Measurements from ENCODE around the gene GRK5. TPM values are rescaled to one million over a fixed set of nuclear protein-coding genes. Genes with fewer than 3 reads are reported as not detected.

Gene GRK5
- total RNA-seq, 1 donor from 2014 or later, result 20.2 TPM

- no peak for DNase-seq (ENCODE audit: low spot score)
Measured at GRCh38 chr10:119374236-119374635, 166.9 kb downstream of the GRK5 start.

GRCh38 chr10:119375574-119376272, 168.4 kb downstream of the GRK5 start:
- DNase-seq (ENCODE audit: low spot score), result no peak

- no peak for DNase-seq (ENCODE audit: low spot score)
Measured at GRCh38 chr10:119377451-119377957, 170.1 kb downstream of the GRK5 start.

GRCh38 chr10:119377958-119378736, 170.8 kb downstream of the GRK5 start:
- DNase-seq (ENCODE audit: low spot score), result no peak

GRCh38 chr10:119378737-119379067, 171.3 kb downstream of the GRK5 start:
- no peak for DNase-seq (ENCODE audit: low spot score)

GRCh38 chr10:119379466-119380071, 172.2 kb downstream of the GRK5 start:
- no peak for DNase-seq (ENCODE audit: low spot score)

GRCh38 chr10:119383174-119383856, 175.9 kb downstream of the GRK5 start:
- DNase-seq (ENCODE audit: low spot score), result no peak

GRCh38 chr10:119384127-119384526, 176.8 kb downstream of the GRK5 start:
- DNase-seq (ENCODE audit: low spot score), result no peak

- DNase-seq (ENCODE audit: low spot score), result no peak
Measured at GRCh38 chr10:119386666-119387065, 179.3 kb downstream of the GRK5 start.

GRCh38 chr10:119388849-119389345, 181.5 kb downstream of the GRK5 start:
- no peak for DNase-seq (ENCODE audit: low spot score)

GRCh38 chr10:119391440-119392251, 184.3 kb downstream of the GRK5 start:
- DNase-seq (ENCODE audit: low spot score), result no peak

GRCh38 chr10:119393019-119393418, 185.6 kb downstream of the GRK5 start:
- DNase-seq (ENCODE audit: low spot score), result no peak

GRCh38 chr10:119393421-119393820, 186.1 kb downstream of the GRK5 start:
- no peak for DNase-seq (ENCODE audit: low spot score)

GRCh38 chr10:119393845-119394244, 186.5 kb downstream of the GRK5 start:
- DNase-seq (ENCODE audit: low spot score), result no peak

- no peak for DNase-seq (ENCODE audit: low spot score)
Measured at GRCh38 chr10:119394657-119395279, 187.4 kb downstream of the GRK5 start.

- DNase-seq (ENCODE audit: low spot score), result no peak
Measured at GRCh38 chr10:119395280-119396007, 188.1 kb downstream of the GRK5 start.

- DNase-seq (ENCODE audit: low spot score), result no peak
Measured at GRCh38 chr10:119396008-119396708, 188.8 kb downstream of the GRK5 start.

GRCh38 chr10:119396709-119397071, 189.3 kb downstream of the GRK5 start:
- DNase-seq (ENCODE audit: low spot score), result no peak

GRCh38 chr10:119397416-119397815, 190.0 kb downstream of the GRK5 start:
- DNase-seq (ENCODE audit: low spot score), result no peak

Measured in mesenteric fat pad (tissue), 1 donor.